ENCODE measurements around the gene DPH1.

- TF ChIP-seq CTCF (IDR thresholded peaks at IDR 0.05; ENCODE audit: low read depth, low read length), result no peak
- no peak for TF ChIP-seq EZH2phosphoT487 (IDR thresholded peaks at IDR 0.05; ENCODE audit: low read depth)
Observed at GRCh38 chr17:2012499-2012898, 17.5 kb upstream of the DPH1 start.
